NT2/D1 (cell line): ENCODE data around the gene IFI27L2.

Source experiments
- SUZ12 ChIP-seq: IDR thresholded peaks from 2 replicates; pipeline ENCODE4 v1.6.1; 2011; ENCODE audit not compliant: insufficient read length, insufficient read depth; ENCODE audit errors: extremely low read depth
- YY1 ChIP-seq: IDR thresholded peaks from 2 replicates; pipeline ENCODE4 v1.6.1; 2011; ENCODE audit not compliant: insufficient read length, insufficient read depth
- ZNF274 ChIP-seq: IDR thresholded peaks from 2 replicates; pipeline ENCODE4 v1.6.1; 2011; ENCODE audit warnings: mild to moderate bottlenecking, low read depth, low read length

DNA sequence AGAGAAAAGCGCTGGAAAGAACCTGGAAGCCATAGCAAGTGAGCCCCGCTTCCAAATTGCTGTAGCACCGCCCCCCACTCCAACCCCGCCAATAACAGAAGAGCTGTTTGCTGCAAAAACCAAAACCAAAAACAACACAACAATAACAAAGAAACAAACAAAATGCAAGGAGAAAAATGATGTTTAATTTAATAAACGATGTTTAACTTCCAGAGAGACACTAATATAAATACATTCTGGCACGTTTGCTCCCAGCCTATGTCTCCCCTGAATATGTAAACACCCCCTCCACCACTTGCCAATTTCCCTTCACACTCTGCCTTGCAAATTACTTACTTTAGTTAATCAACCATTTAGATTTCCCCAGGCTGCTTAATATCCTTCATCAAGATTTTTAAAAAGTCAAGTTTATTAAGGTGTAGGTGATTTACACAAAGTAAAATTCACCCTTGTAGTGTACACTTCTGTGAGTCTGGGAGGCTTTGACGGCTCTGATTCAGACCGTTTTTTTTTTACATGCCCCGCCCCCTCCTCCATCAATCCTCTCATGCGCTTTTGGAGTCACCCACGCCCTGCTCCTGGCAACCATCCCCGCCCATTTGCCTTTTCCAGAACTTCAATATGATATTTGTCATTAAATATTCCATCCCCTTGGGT is 482 bp upstream of the IFI27L2 start:
- TF ChIP-seq ZNF274 (no peak), YY1 (no peak), SUZ12 (no peak)
